Activated naive CD8-positive, alpha-beta T cell treated with anti-CD3 and anti-CD28 coated beads, Interleukin-2, amount 50 U/mL, for 24 hours (primary cell): ENCODE data around the gene CHD9NB.
"Not testable (repeated sequence)": the region's sequence is repeated elsewhere in the genome, so short reads cannot be mapped to it uniquely, and the experiment has no call there.

Experiments
- ATAC-seq: fragments of 150-1000 bp; cut with Tn5 transposase; one replicate; pipeline ENCODE4 v1.10.0; 2021
- DNase-seq: peaks from one replicate; pipeline ENCODE4 v3.0.0; 2021
- H3K27ac Mint-ChIP-seq: one replicate; pipeline ENCODE4 v1.8.0; 2021; ENCODE audit warnings: mild to moderate bottlenecking, mixed read lengths
- H3K27me3 Mint-ChIP-seq: one replicate; pipeline ENCODE4 v1.8.0; 2021; ENCODE audit warnings: mixed read lengths
- H3K36me3 Mint-ChIP-seq: one replicate; pipeline ENCODE4 v1.8.0; 2021; ENCODE audit warnings: low read depth, mixed read lengths
- H3K4me1 Mint-ChIP-seq: one replicate; pipeline ENCODE4 v1.8.0; 2021; ENCODE audit warnings: mixed read lengths
- H3K4me3 Mint-ChIP-seq: one replicate; pipeline ENCODE4 v1.8.0; 2021; ENCODE audit warnings: mild to moderate bottlenecking, moderate library complexity, mixed read lengths
- H3K9me3 Mint-ChIP-seq: one replicate; pipeline ENCODE4 v1.8.0; 2021; ENCODE audit warnings: mixed read lengths

CHD9NB gene

DNA sequence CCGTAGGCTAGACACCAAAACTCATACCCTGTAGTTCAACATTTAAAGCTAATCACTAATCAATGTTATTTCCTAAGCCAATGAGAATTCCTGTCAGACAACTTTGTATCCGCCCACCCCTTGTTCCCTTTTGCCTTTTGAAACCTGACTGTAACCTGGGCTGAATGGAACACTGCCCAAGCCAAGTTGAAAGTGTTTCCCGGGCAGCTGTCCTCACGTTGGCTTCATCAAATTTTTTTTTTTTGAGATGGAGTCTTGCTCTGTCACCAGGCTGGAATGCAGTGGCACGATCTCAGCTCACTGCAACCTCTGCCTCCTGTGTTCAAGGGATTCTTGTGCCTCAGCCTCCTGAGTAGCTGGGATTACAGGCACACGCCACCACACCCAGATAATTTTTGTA lies 16.0 kb downstream of the CHD9NB start:
- H3K4me1 Mint-ChIP-seq, DNase-seq, H3K27ac Mint-ChIP-seq, H3K4me3 Mint-ChIP-seq, ATAC-seq, H3K27me3 Mint-ChIP-seq, H3K36me3 Mint-ChIP-seq, H3K9me3 Mint-ChIP-seq: not testable (repeated sequence)

DNA sequence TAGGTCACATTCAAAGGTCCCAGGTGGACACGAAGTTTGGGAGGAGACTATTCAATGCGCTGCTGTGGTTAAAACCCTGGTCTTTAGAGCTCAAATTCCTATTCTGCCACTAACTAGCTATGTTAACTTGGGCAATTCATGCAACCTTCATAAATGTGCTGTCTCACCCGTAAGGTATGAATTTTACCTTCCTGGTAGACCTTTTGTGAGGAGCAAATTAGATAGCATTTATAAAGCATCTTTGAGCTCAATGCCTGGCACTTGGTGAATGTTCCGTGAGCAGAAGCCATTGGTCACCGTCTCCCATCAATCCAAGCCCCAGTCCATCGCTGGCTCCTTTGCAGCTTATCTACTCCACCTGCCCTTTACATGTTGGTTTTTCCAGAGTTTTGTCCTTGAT lies 16.6 kb downstream of the CHD9NB start:
- H3K9me3 Mint-ChIP-seq = no peaks in the 10 kb centered on the region
- H3K27me3 Mint-ChIP-seq = peaks cover 13% of the 10 kb centered on the region
- H3K4me1 Mint-ChIP-seq = no peaks in the 10 kb centered on the region
- no peak for ATAC-seq
- no peaks in the 10 kb centered on the region for H3K36me3 Mint-ChIP-seq
- DNase-seq = no peak
- H3K4me3 Mint-ChIP-seq = no peak overlapping the region
- no peak overlapping the region for H3K27ac Mint-ChIP-seq

DNA sequence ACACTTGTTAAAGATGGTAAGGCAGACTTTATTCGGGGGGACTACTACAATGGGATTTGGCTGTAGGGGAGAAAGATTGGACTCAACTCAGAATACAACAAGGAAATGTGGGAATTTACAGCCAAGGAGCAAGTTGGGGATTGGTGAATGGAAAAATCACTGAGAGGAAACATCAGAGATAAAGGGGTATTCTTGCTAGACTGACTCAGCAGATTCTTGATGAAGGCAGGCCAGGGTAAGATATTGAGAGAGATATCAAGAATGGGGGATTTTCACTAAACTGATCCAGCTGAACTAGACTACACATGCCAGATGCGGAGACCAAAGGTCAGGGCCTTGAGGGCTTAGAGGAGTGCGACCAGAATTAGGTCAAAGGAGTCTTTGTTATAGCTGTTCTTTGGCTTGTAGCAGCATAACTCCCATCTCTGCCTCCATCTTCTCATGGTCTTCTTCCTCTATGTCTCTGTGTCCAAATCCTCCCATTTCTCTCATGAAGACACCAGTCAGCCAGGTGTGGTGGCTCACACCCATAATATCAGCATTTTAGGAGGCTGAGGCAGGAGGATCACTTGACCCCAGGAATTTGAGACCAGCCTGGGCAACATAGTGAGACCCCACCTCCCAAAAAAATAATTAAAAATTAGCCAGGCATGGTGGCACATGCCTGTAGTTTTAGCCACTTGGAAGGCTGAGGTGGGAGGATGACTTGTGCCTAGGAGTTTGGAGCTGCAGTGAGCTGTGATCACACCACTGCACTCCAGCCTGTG lies 17.3 kb downstream of the CHD9NB start:
- Mint-ChIP-seq H3K27ac (no peak overlapping the region), H3K27me3 (peaks cover 13% of the 10 kb centered on the region), H3K4me3 (no peak overlapping the region), H3K36me3 (no peaks in the 10 kb centered on the region), H3K9me3 (no peaks in the 10 kb centered on the region), H3K4me1 (no peaks in the 10 kb centered on the region)
- DNase-seq (no peak), ATAC-seq (no peak)

DNA sequence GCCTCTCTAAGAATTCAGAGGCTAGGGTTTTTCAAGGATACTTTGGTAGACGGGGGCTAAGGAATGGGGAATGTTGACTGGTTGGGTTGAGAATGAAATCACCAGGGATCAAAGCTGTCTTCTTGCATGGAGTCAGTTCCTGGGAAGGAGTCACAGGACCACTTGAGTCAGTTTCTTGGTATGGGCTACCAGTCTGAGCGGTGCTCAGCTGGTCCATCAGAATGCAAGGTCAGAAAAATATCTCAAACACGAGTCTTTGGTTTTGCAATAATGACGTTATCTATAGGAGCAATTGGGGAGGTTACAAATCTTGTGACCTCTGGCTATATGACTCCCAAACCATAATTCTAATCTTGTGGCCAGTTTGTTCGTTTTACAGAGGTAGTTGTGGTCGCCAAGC lies 18.4 kb downstream of the CHD9NB start:
- DNase-seq (no peak), ATAC-seq (no peak)
- H3K36me3 Mint-ChIP-seq = no peaks in the 10 kb centered on the region
- H3K4me1 Mint-ChIP-seq = no peaks in the 10 kb centered on the region
- no peak overlapping the region for H3K4me3 Mint-ChIP-seq
- H3K27me3 Mint-ChIP-seq = peaks cover 13% of the 10 kb centered on the region
- H3K27ac Mint-ChIP-seq = no peak overlapping the region
- H3K9me3 Mint-ChIP-seq = no peaks in the 10 kb centered on the region

DNA sequence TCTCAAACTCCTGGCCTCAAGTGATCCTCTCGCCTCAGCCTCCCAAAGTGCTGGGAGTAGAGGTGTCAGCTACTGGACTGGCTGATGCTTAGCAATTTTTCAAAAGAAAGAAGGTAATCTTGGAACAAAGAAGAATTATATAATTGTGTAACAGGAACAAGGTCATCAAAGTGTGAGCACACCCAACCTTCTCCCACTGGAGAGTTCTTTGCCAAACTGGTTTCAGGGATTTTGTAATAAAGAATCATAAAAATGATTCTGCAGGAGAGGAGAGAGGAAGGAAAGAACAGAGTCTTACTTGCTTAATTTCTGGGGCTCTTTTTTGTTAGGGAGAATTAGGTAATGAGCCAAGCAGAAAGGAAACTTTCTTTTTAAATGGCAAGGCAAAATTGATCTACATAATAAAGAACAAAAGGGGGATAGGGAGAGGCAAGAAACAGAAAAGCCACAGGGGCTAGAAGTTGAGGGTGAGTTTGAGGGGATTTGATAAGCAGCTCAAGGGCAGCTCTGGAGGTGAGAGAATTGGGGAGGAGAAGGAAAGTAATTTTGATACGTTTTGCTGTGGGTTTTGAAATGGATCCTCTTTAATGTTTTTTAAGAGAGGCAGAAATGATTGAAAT lies 21.3 kb downstream of the CHD9NB start:
- H3K4me3 Mint-ChIP-seq = no peak overlapping the region
- no peak for DNase-seq
- no peaks in the 10 kb centered on the region for H3K4me1 Mint-ChIP-seq
- no peaks in the 10 kb centered on the region for H3K36me3 Mint-ChIP-seq
- H3K27ac Mint-ChIP-seq = no peak overlapping the region
- no peak for ATAC-seq
- H3K27me3 Mint-ChIP-seq = peaks cover 13% of the 10 kb centered on the region
- H3K9me3 Mint-ChIP-seq = no peaks in the 10 kb centered on the region

DNA sequence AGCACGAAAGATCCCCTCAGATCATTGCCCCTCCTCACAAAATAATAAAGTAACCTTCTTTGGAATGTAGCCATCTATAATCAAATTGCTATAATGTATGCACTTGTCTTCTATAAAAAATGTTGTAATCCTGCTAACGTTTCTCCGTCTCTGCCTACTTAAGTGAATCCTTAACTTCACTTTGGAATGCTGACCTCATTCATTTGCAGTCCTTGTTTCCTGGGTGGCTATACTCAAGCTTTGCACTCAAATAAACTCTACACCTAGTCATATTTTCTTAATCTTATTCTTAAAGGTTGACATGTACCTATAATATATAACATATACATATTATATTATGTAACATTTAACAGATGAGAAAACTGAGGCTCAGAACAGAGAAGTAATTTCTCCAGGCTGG lies 22.7 kb downstream of the CHD9NB start:
- Mint-ChIP-seq H3K4me1 (no peaks in the 10 kb centered on the region), H3K27ac (no peak overlapping the region), H3K4me3 (no peak overlapping the region), H3K9me3 (no peaks in the 10 kb centered on the region), H3K27me3 (peaks cover 13% of the 10 kb centered on the region), H3K36me3 (no peaks in the 10 kb centered on the region)
- DNase-seq (no peak), ATAC-seq (no peak)

DNA sequence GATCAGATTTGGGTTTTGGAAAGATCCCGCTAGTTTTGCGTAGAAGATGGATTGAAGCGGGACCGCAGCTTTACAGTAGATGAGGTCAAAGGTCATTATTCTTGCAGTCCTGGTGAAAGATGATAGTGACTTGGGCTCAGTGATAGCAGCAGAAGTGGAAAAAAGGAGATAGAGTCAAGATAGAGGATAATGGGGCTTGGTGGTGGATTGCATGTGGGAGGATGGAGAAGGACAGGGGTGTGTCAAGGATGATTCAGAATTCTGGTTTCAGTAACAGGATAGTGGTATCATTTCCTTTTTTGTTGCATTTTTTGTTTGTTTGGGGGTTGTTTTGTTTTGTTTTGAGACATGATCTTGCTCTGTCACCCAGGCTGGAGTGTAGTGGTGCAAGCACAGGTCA lies 28.7 kb downstream of the CHD9NB start:
- no peaks in the 10 kb centered on the region for H3K36me3 Mint-ChIP-seq
- peaks cover 6% of the 10 kb centered on the region for H3K27me3 Mint-ChIP-seq
- no peaks in the 10 kb centered on the region for H3K9me3 Mint-ChIP-seq
- ATAC-seq = no peak
- no peak overlapping the region for H3K27ac Mint-ChIP-seq
- H3K4me3 Mint-ChIP-seq = no peak overlapping the region
- H3K4me1 Mint-ChIP-seq = no peaks in the 10 kb centered on the region
- DNase-seq = no peak

DNA sequence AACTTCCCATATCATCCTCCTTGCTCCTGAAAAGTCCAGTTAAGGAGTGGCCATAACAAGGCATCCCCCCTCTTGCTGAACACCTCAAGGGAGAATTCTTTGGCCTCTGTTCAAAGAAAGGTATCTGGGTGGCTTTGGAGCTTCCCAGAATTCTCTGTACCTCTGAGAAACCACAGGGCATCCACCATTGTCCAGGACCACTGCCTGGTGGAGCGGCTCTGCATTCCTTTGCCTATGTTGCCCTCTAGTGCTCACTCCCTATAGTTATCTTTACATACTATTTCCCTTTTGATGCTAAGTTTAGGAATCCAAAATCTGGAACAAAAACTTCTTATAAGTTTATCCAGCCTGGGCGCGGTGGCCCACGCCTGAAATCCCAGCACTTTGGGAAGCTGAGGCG lies 30.3 kb downstream of the CHD9NB start:
- Mint-ChIP-seq H3K27ac (no peak overlapping the region), H3K4me1 (no peaks in the 10 kb centered on the region), H3K9me3 (no peaks in the 10 kb centered on the region), H3K4me3 (no peak overlapping the region), H3K27me3 (peaks cover 6% of the 10 kb centered on the region), H3K36me3 (no peaks in the 10 kb centered on the region)
- ATAC-seq (no peak), DNase-seq (peak; percentile 8)

DNA sequence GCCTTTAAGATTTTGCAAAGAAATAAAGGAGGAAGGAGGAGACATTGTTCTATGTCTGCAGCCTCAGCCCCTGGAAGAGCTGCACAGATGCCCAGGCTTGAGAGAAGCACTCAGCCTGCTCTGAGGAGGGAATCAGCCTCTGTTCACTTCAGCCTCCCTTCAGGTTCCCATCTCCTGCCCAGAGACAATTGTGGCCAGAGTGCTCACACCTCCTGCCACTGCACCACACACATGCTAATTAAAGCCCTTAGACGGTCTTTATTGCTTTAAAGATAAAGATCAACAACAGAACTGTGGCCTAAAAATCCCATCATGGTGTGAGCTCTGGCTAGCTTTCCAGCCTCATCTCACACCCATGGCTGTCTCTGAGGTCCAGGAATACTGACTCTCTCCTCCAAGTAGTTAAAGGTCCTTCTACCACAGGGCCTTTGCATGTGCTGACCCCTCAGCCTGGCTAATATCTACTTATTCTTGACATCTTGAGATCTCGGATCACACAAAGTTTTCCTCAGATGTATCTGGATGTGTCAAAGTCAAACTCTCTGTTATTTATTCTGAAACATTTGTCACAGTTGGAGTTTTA lies 33.8 kb downstream of the CHD9NB start:
- peaks cover 12% of the 10 kb centered on the region for H3K27me3 Mint-ChIP-seq
- H3K36me3 Mint-ChIP-seq = no peaks in the 10 kb centered on the region
- DNase-seq (no peak), ATAC-seq (no peak)
- no peak overlapping the region for H3K27ac Mint-ChIP-seq
- no peak overlapping the region for H3K4me3 Mint-ChIP-seq
- H3K4me1 Mint-ChIP-seq = no peaks in the 10 kb centered on the region
- H3K9me3 Mint-ChIP-seq = no peaks in the 10 kb centered on the region

DNA sequence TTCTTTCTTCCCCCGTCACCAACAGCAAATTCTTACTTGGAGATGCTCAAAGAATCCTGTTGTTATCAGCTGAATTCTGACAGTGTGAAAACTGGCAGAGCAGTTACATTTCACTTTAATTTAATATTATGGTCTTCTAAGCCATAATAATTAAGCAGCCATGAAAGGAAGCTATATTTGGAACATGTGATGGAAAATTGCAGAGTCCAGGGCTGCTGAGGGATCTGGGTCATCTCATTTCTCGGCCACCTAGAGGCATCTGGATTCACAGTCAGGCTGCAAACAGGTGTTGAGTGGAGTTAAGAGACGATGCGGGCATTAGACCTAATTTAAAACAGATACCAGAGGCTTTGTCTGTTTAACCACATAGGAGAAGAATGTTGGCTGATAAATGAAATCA lies 38.4 kb downstream of the CHD9NB start:
- no peak for ATAC-seq
- no peak overlapping the region for H3K27ac Mint-ChIP-seq
- DNase-seq = no peak
- H3K9me3 Mint-ChIP-seq = no peaks in the 10 kb centered on the region
- no peaks in the 10 kb centered on the region for H3K36me3 Mint-ChIP-seq
- H3K4me3 Mint-ChIP-seq = no peak overlapping the region
- H3K27me3 Mint-ChIP-seq = peaks cover 12% of the 10 kb centered on the region
- H3K4me1 Mint-ChIP-seq = no peaks in the 10 kb centered on the region

DNA sequence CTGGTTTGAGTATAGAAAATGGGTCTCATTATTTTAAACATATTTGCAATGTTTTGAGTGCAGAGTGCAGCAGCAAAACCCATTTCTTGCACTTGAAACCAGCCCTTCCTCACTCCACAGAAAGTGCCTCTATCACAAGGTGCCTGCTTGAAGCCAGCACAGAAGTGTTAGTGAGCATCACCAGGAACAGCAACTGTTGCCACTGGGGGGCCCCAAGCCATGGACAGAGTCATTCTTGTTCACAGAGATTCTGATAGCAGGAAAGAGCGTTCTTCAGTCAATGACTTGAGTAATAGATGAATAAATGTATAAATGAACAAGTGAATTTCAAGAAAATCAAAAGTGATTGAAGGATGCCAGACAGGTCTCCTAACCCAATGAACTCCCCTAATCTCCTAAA lies 45.6 kb downstream of the CHD9NB start:
- DNase-seq (no peak), ATAC-seq (no peak)
- Mint-ChIP-seq H3K4me1 (no peaks in the 10 kb centered on the region), H3K9me3 (no peaks in the 10 kb centered on the region), H3K27me3 (peaks cover 9% of the 10 kb centered on the region), H3K27ac (no peak overlapping the region), H3K4me3 (no peak overlapping the region), H3K36me3 (no peaks in the 10 kb centered on the region)

DNA sequence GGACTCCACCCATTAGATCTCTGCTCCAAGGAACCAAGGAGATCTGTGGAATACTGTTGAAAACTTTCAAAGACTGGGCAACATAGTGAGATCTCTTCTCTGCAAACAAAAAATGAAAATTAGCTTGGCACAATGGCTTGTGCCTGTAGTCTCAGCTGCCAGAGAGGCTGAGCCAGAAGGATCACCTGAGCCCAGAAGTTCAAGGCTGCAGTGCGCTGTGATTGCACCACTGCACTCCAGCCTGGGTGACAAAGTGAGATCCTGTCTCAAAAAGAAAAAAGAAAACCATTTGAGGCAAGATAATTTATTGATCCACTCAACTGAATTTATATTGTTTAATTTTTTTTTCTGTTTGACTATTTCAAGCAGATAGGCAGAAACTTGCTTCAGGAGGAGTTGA lies 54.8 kb downstream of the CHD9NB start:
- DNase-seq = no peak
- H3K9me3 Mint-ChIP-seq = no peaks in the 10 kb centered on the region
- no peaks in the 10 kb centered on the region for H3K36me3 Mint-ChIP-seq
- H3K27ac Mint-ChIP-seq = no peak overlapping the region
- no peak overlapping the region for H3K4me3 Mint-ChIP-seq
- ATAC-seq = no peak
- H3K27me3 Mint-ChIP-seq = peaks cover 3% of the 10 kb centered on the region
- no peaks in the 10 kb centered on the region for H3K4me1 Mint-ChIP-seq

DNA sequence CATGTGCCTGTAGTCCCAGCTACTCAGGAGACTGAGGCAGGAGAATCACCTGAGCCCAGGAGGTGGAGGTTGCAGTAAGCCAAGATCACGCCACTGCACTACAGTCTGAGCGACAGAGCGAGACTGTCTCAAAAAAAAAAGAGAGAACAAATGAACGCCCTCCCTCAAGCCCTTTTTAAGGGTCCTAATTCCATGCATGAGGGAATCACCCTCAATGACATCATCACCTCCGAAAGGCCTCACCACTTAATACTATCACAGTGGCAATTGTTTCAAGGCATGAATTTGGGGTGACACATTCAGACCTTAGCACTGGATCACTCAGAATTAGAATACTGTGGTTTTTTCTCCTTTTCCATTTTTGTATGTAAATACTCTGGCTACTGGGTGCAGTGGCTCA lies 57.8 kb downstream of the CHD9NB start:
- no peaks in the 10 kb centered on the region for H3K36me3 Mint-ChIP-seq
- peaks cover 6% of the 10 kb centered on the region for H3K27me3 Mint-ChIP-seq
- DNase-seq = no peak
- no peak overlapping the region for H3K4me3 Mint-ChIP-seq
- no peak for ATAC-seq
- H3K9me3 Mint-ChIP-seq = no peaks in the 10 kb centered on the region
- no peak overlapping the region for H3K27ac Mint-ChIP-seq
- H3K4me1 Mint-ChIP-seq = no peaks in the 10 kb centered on the region

DNA sequence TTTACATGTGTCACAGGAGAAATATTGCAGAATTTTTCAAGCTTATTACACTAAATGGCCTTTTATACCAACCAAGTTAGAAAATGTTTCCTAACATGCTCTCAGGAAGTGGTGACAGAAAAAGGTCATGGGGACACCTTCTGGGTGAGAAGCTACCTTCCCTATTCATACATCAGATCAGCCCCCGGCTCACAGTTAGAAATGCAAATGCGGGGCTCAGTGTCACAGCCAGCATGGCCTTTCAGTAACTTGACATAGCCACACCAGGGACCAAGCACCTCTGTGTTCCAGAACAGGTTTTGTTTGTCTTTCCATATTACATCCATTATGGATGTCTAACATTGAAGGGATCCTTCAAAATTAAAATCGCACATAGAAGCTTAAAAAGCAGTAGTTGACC lies 59.5 kb downstream of the CHD9NB start:
- ATAC-seq = peak; percentile 59

DNA sequence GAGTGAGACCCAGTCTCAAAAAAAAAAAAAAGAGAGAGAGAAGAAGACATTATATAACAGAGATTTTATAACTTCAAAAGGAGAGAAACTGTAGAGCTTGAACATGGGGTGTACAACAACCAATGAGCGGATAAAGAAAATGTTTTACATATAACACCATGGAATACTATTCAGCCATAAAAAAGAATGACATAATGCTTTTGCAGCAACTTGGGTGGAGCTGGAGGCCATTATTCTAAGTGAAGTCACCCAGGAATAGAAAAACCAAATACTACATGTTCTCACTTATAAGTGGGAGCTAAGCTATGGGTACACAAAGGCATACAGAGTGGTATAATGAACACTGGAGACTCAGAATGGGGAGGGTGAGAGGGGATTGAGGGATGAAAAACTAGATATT lies 61.1 kb downstream of the CHD9NB start:
- H3K27ac Mint-ChIP-seq = no peak overlapping the region
- DNase-seq = no peak
- no peak for ATAC-seq
- H3K4me1 Mint-ChIP-seq = no peaks in the 10 kb centered on the region
- no peaks in the 10 kb centered on the region for H3K36me3 Mint-ChIP-seq
- H3K4me3 Mint-ChIP-seq = no peak overlapping the region
- peaks cover 6% of the 10 kb centered on the region for H3K27me3 Mint-ChIP-seq
- no peaks in the 10 kb centered on the region for H3K9me3 Mint-ChIP-seq

More for the DNA sequence above, 59.5 kb downstream of the CHD9NB start:
- H3K4me3 Mint-ChIP-seq = no peak overlapping the region
- H3K9me3 Mint-ChIP-seq = no peaks in the 10 kb centered on the region
- no peaks in the 10 kb centered on the region for H3K36me3 Mint-ChIP-seq
- H3K27ac Mint-ChIP-seq = no peak overlapping the region
- H3K27me3 Mint-ChIP-seq = peaks cover 6% of the 10 kb centered on the region
- DNase-seq = peak; percentile 2
- no peaks in the 10 kb centered on the region for H3K4me1 Mint-ChIP-seq
